H9 (cell line): ENCODE results near the gene TSPAN3. TPM values are rescaled to one million over a fixed set of nuclear protein-coding genes. Genes with fewer than 3 reads are reported as not detected.

Source experiments
- DNase-seq: peaks from one replicate; pipeline ENCODE4 v3.0.0-alpha.2; 2017
- H2AFZ ChIP-seq: one replicate; pipeline ENCODE4 v1.6.1; 2013; ENCODE audit warnings: mild to moderate bottlenecking, low read length, control low read depth, moderate library complexity
- H2AK5ac ChIP-seq: 2 replicates; pipeline ENCODE4 v1.6.1; 2013; ENCODE audit warnings: low read length, control low read depth, mixed read lengths; ENCODE audit not compliant: insufficient read length
- H2BK120ac ChIP-seq: one replicate; pipeline ENCODE4 v1.6.1; 2013; ENCODE audit warnings: low read depth, mild to moderate bottlenecking, low read length, control low read depth, inconsistent platforms; ENCODE audit not compliant: poor library complexity, severe bottlenecking
- H2BK12ac ChIP-seq: 2 replicates; pipeline ENCODE4 v1.6.1; 2013; ENCODE audit warnings: low read length, control low read depth, mixed read lengths, low read depth; ENCODE audit not compliant: insufficient read length
- H2BK15ac ChIP-seq: 2 replicates; pipeline ENCODE4 v1.6.1; 2013; ENCODE audit warnings: low read depth, low read length, control low read depth
- H2BK20ac ChIP-seq: one replicate; pipeline ENCODE4 v1.6.1; 2013; ENCODE audit warnings: low read depth, mild to moderate bottlenecking, low read length, control low read depth, inconsistent platforms; ENCODE audit not compliant: poor library complexity, severe bottlenecking
- H2BK5ac ChIP-seq: 2 replicates; pipeline ENCODE4 v1.6.1; 2013; ENCODE audit warnings: low read length, control low read depth, mixed read lengths; ENCODE audit not compliant: insufficient read length
- H3K14ac ChIP-seq: 2 replicates; pipeline ENCODE4 v1.6.1; 2013; ENCODE audit warnings: low read length, control low read depth; ENCODE audit not compliant: insufficient read depth
- H3K18ac ChIP-seq: 2 replicates; pipeline ENCODE4 v1.6.1; 2013; ENCODE audit warnings: low read depth, mild to moderate bottlenecking, mixed read lengths, low read length, control low read depth; ENCODE audit not compliant: insufficient read length
- H3K23ac ChIP-seq: 2 replicates; pipeline ENCODE4 v1.6.1; 2013; ENCODE audit warnings: low read length, control low read depth, mixed read lengths, low read depth; ENCODE audit not compliant: insufficient read length
- H3K23me2 ChIP-seq: 2 replicates; pipeline ENCODE4 v1.6.1; 2013; ENCODE audit warnings: low read depth, mild to moderate bottlenecking, mixed read lengths, low read length, control low read depth; ENCODE audit not compliant: insufficient read length, poor library complexity, severe bottlenecking
- H3K27ac ChIP-seq: 2 replicates; pipeline ENCODE4 v1.5.1; 2013; ENCODE audit warnings: low read length, control low read depth, mixed read lengths, low read depth; ENCODE audit not compliant: insufficient read length
- H3K27me3 ChIP-seq: 2 replicates; pipeline ENCODE4 v1.6.1; 2013; ENCODE audit warnings: low read length, control low read depth, inconsistent platforms; ENCODE audit not compliant: insufficient read depth
- H3K4ac ChIP-seq: 2 replicates; pipeline ENCODE4 v1.6.1; 2013; ENCODE audit warnings: low read depth, mild to moderate bottlenecking, control low read depth, inconsistent platforms, low read length, moderate library complexity
- H3K4me1 ChIP-seq: 2 replicates; pipeline ENCODE4 v1.6.1; 2013; ENCODE audit warnings: low read length, control low read depth, inconsistent platforms; ENCODE audit not compliant: insufficient read depth
- H3K4me2 ChIP-seq: 2 replicates; pipeline ENCODE4 v1.6.1; 2013; ENCODE audit warnings: low read length, control low read depth, mixed read lengths; ENCODE audit not compliant: insufficient read length, insufficient read depth
- H3K56ac ChIP-seq: 2 replicates; pipeline ENCODE4 v1.6.1; 2013; ENCODE audit warnings: low read depth, mild to moderate bottlenecking, mixed read lengths, low read length, control low read depth; ENCODE audit not compliant: insufficient read length
- H3K79me1 ChIP-seq: 2 replicates; pipeline ENCODE4 v1.6.1; 2013; ENCODE audit warnings: low read depth, mild to moderate bottlenecking, moderate library complexity, low read length, control low read depth, inconsistent platforms; ENCODE audit not compliant: insufficient read depth, poor library complexity, severe bottlenecking
- H3K79me2 ChIP-seq: 2 replicates; pipeline ENCODE4 v1.6.1; 2013; ENCODE audit warnings: low read length, control low read depth, inconsistent platforms; ENCODE audit not compliant: insufficient read depth
- H3K9ac ChIP-seq: 2 replicates; pipeline ENCODE4 v1.6.1; 2013; ENCODE audit warnings: low read length, control low read depth, mixed read lengths; ENCODE audit not compliant: insufficient read length; ENCODE audit errors: extremely low read depth
- H3K9me3 ChIP-seq: one replicate; pipeline ENCODE4 v1.6.1; 2013; ENCODE audit warnings: low read depth, low read length, inconsistent platforms; ENCODE audit not compliant: control insufficient read depth
- H3T11ph ChIP-seq: one replicate; pipeline ENCODE4 v1.6.1; 2013; ENCODE audit warnings: mild to moderate bottlenecking, low read length, control low read depth, inconsistent platforms
- H4K20me1 ChIP-seq: one replicate; pipeline ENCODE4 v1.6.1; 2013; ENCODE audit not compliant: control insufficient read depth, insufficient read length, insufficient read depth
- H4K5ac ChIP-seq: 2 replicates; pipeline ENCODE4 v1.6.1; 2013; ENCODE audit warnings: low read depth, mild to moderate bottlenecking, mixed read lengths, low read length, control low read depth; ENCODE audit not compliant: insufficient read length
- H4K8ac ChIP-seq: replicated peaks from 2 replicates; pipeline ENCODE4 v1.6.1; 2013; ENCODE audit warnings: low read length, control low read depth, mixed read lengths, low read depth; ENCODE audit not compliant: insufficient read length
- H4K91ac ChIP-seq: 2 replicates; pipeline ENCODE4 v1.6.1; 2013; ENCODE audit warnings: low read depth, mild to moderate bottlenecking, moderate library complexity, mixed read lengths, low read length, control low read depth; ENCODE audit not compliant: insufficient read length
- H3K27ac Mint-ChIP-seq, 3 experiments: 2 replicates in 2 of 3; 3 replicates in 1 of 3; pipeline ENCODE4 v1.8.0; 2020 to 2021; ENCODE audit warnings: mixed read lengths in 3 of 3, mild to moderate bottlenecking in 1 of 3, moderate library complexity in 1 of 3
- H3K27me3 Mint-ChIP-seq: 2 replicates; pipeline ENCODE4 v1.8.0; 2021; ENCODE audit warnings: low read depth, mild to moderate bottlenecking, moderate library complexity, mixed read lengths
- H3K36me3 Mint-ChIP-seq, 3 experiments: 2 replicates in 2 of 3; 3 replicates in 1 of 3; pipeline ENCODE4 v1.8.0; 2020 to 2021; ENCODE audit warnings: low read depth in 3 of 3, mixed read lengths in 3 of 3; ENCODE audit not compliant: insufficient read depth in 1 of 3
- H3K4me1 Mint-ChIP-seq, 2 experiments: 2 replicates each; pipeline ENCODE4 v1.8.0; 2020; ENCODE audit warnings: mixed read lengths in 2 of 2
- H3K4me3 Mint-ChIP-seq, 2 experiments: 2 replicates in 1 of 2; 3 replicates in 1 of 2; pipeline ENCODE4 v1.8.0; 2020 to 2021; ENCODE audit warnings: mild to moderate bottlenecking in 2 of 2, mixed read lengths in 2 of 2, moderate library complexity in 1 of 2
- H3K9me3 Mint-ChIP-seq, 2 experiments: 2 replicates in 1 of 2; 3 replicates in 1 of 2; pipeline ENCODE4 v1.8.0; 2020; ENCODE audit warnings: mild to moderate bottlenecking in 2 of 2, mixed read lengths in 2 of 2, moderate library complexity in 1 of 2
- CTCF ChIP-seq: fragments of 200-600 bp; sonication (generic); conservative IDR thresholded peaks from 3 replicates; pipeline ENCODE4 v1.8.0; 2021; ENCODE audit warnings: antibody characterized with exemption, mild to moderate bottlenecking
- WGBS: extraction: QIAGEN DNeasy Blood & Tissue Kit; methylation state at CpG from one replicate; pipeline ENCODE4 v1.1.7; 2013; ENCODE audit warnings: missing lambda C conversion rate, low lambda C conversion rate, mixed read lengths; ENCODE audit not compliant: insufficient read length; ENCODE audit errors: extremely low coverage; 5-methylcytosine and 5-hydroxymethylcytosine counted together
- total RNA-seq: library from RNA; stranded (reverse); gene quantifications from 2 replicates; pipeline ENCODE4 v1.2.1, GENCODE V29; 2021

Gene TSPAN3
- total RNA-seq, 1 experiment from 2014 or later: 117 TPM

- H3K4ac ChIP-seq: no peak overlapping the region
- H3T11ph ChIP-seq: no peak overlapping the region
- H4K91ac ChIP-seq: no peak overlapping the region
- no peak overlapping the region for H4K5ac ChIP-seq
- no peak overlapping the region for H2BK120ac ChIP-seq
- H2BK5ac ChIP-seq: no peak overlapping the region
- H3K9me3 ChIP-seq: no peaks in the 10 kb centered on the region
- peak; percentile 65 for DNase-seq
- no peak overlapping the region for H3K14ac ChIP-seq
- no peak overlapping the region for H2AK5ac ChIP-seq
- H3K4me2 ChIP-seq: no peak overlapping the region
- H2BK15ac ChIP-seq: no peak overlapping the region
- no peaks in the 10 kb centered on the region for H3K27me3 ChIP-seq
- H3K18ac ChIP-seq: no peak overlapping the region
- H4K8ac ChIP-seq: no peak overlapping the region
- H4K20me1 ChIP-seq: no peaks in the 10 kb centered on the region
- no peak overlapping the region for H3K56ac ChIP-seq
- no peaks in the 10 kb centered on the region for H3K4me1 ChIP-seq
- no peak overlapping the region for H3K9ac ChIP-seq
- no peak overlapping the region for H3K4me3 Mint-ChIP-seq
- no peak overlapping the region for H2BK12ac ChIP-seq
- no peak overlapping the region for H3K27ac Mint-ChIP-seq
- TF ChIP-seq CTCF: peak; percentile 74
- H2AFZ ChIP-seq: no peak overlapping the region
- no peaks in the 10 kb centered on the region for H3K9me3 Mint-ChIP-seq
- H3K79me1 ChIP-seq: no peaks in the 10 kb centered on the region
- no peaks in the 10 kb centered on the region for H3K36me3 Mint-ChIP-seq
- H3K27me3 Mint-ChIP-seq: no peaks in the 10 kb centered on the region; the same call in none of the 2 replicates
- H3K4me1 Mint-ChIP-seq: peaks cover 0 to 3% of the 10 kb centered on the region in 2 experiments; a peak in 1 of 4 replicates
- H3K23ac ChIP-seq: no peak overlapping the region
- H3K23me2 ChIP-seq: no peaks in the 10 kb centered on the region
- no peaks in the 10 kb centered on the region for H3K79me2 ChIP-seq
- H2BK20ac ChIP-seq: no peak overlapping the region
- no CpG with 5 or more reads among the region's 11 CpGs for WGBS
- H3K27ac ChIP-seq: no peak overlapping the region
These were observed 23.6 kb upstream of the TSPAN3 start for GRCh38 chr15:77094397-77095030.
